NCI-H2196 (cell line): ENCODE data around the gene WDR43.

Experiments used
- DNase-seq: peaks from one replicate; lab custom pipeline; 2025; ENCODE audit not compliant: unreplicated experiment; lab: John Stamatoyannopoulos, UW

Gene WDR43

GRCh38 chr2:28993206-28993960, 98.9 kb downstream of the WDR43 start:
- no peak for DNase-seq

GRCh38 chr2:28994074-28994473, 99.6 kb downstream of the WDR43 start:
- DNase-seq, result no peak

- no peak for DNase-seq
Measured at GRCh38 chr2:28994679-28995078, 100.2 kb downstream of the WDR43 start.

GRCh38 chr2:28995765-28996750, 101.6 kb downstream of the WDR43 start:
- DNase-seq, result no peak

GRCh38 chr2:28997237-28997846, 102.9 kb downstream of the WDR43 start:
- no peak for DNase-seq
